Measurements from ENCODE around the gene NES.

GRCh38 chr1:156689953-156690674, 12.9 kb upstream of the NES start:
- no peak for TF ChIP-seq RFX5 (IDR thresholded peaks at IDR 0.05; ENCODE audit: borderline replicate concordance, low read depth, low read length)
- TF ChIP-seq CTCF (IDR thresholded peaks at IDR 0.05; ENCODE audit: control extremely low read depth in 1 of 3, insufficient read depth in 1 of 3, low read depth in 1 of 3, low read length in 3 of 3): no peak
- no peak for TF ChIP-seq SIX5 (IDR thresholded peaks at IDR 0.05; ENCODE audit: low read depth, low read length)
- TF ChIP-seq MAX (IDR thresholded peaks at IDR 0.05): no peak
- no peak for TF ChIP-seq EP300 (IDR thresholded peaks at IDR 0.05; ENCODE audit: borderline replicate concordance in 1 of 2, low read depth in 2 of 2, low read length in 2 of 2)
- peak; percentile 20 for TF ChIP-seq SAP30 (IDR thresholded peaks at IDR 0.05; ENCODE audit: insufficient read depth, insufficient replicate concordance, low read length)
- TF ChIP-seq ATF2 (IDR thresholded peaks at IDR 0.05; ENCODE audit: low read length): no peak
- TF ChIP-seq CREB1 (IDR thresholded peaks at IDR 0.05): no peak
